ENCODE results near the gene TUBGCP6. TPM values are rescaled to one million over a fixed set of nuclear protein-coding genes. Genes with fewer than 3 reads are reported as not detected.

The TUBGCP6 gene
- total RNA-seq, 2 donors from 2014 or later, result 19.2 to 33.4 TPM

GRCh38 chr22:50272044-50272802 lies 27.4 kb upstream of the TUBGCP6 start:
- TF ChIP-seq CTCF (IDR thresholded peaks at IDR 0.05), result no peak
- Histone ChIP-seq H3K9me3 (no peaks in the 10 kb centered on the region), H3K4me1 (peaks cover 16% of the 10 kb centered on the region), H3K27me3 (peaks cover 29% of the 10 kb centered on the region), H3K36me3 (peaks cover 8% of the 10 kb centered on the region), H3K4me3 (peak overlapping the region; percentile 35), H3K27ac (no peak overlapping the region), H3K9ac (ENCODE audit: low read depth in 2 of 2, low read length in 2 of 2) (no peak overlapping the region)
- DNase-seq, result no peak
- intact Hi-C loops (cut with DNase I), result no loop called here

- intact Hi-C loops (cut with DNase I), result no loop called here
- Histone ChIP-seq H3K4me1 (peaks cover 16% of the 10 kb centered on the region), H3K36me3 (peaks cover 8% of the 10 kb centered on the region), H3K27ac (no peak overlapping the region), H3K4me3 (peak overlapping the region; percentile 35), H3K9ac (ENCODE audit: low read depth in 2 of 2, low read length in 2 of 2) (no peak overlapping the region), H3K27me3 (peaks cover 29% of the 10 kb centered on the region), H3K9me3 (no peaks in the 10 kb centered on the region)
- DNase-seq, result peak; percentile 82
- no peak for TF ChIP-seq CTCF (IDR thresholded peaks at IDR 0.05)
Observed at GRCh38 chr22:50271519-50271970, 26.7 kb upstream of the TUBGCP6 start.

- Histone ChIP-seq H3K9me3 (no peaks in the 10 kb centered on the region), H3K27ac (no peak overlapping the region), H3K4me1 (peaks cover 16% of the 10 kb centered on the region), H3K27me3 (peaks cover 29% of the 10 kb centered on the region), H3K9ac (ENCODE audit: low read depth in 2 of 2, low read length in 2 of 2) (peak overlapping the region; percentile 34 to 50), H3K36me3 (peaks cover 8% of the 10 kb centered on the region), H3K4me3 (peak overlapping the region; percentile 35)
- peak; percentile 73 for DNase-seq
- TF ChIP-seq CTCF (IDR thresholded peaks at IDR 0.05), result no peak
- intact Hi-C loops (cut with DNase I), result no loop called here
Observed at GRCh38 chr22:50270666-50271394, 26.0 kb upstream of the TUBGCP6 start.

GRCh38 chr22:50269970-50270665 lies 25.3 kb upstream of the TUBGCP6 start, which contains the start of gene MAPK11:
MAPK11 (minus strand) TSS chr22:50270380; CDS start chr22:50270292, 88 bp downstream.
- Histone ChIP-seq H3K27me3 (peaks cover 29% of the 10 kb centered on the region), H3K9ac (ENCODE audit: low read depth in 2 of 2, low read length in 2 of 2) (peak within 1 kb of the TSS; percentile 34 to 50), H3K9me3 (no peaks in the 10 kb centered on the region), H3K27ac (no peak within 1 kb of the TSS), H3K4me3 (peak within 1 kb of the TSS; percentile 35), H3K36me3 (peaks cover under 1% of the 10 kb centered on the region), H3K4me1 (peaks cover 16% of the 10 kb centered on the region)
- intact Hi-C loops (cut with DNase I), result no loop called here
- DNase-seq, result peak; percentile 60
- TF ChIP-seq CTCF (IDR thresholded peaks at IDR 0.05), result no peak

GRCh38 chr22:50269573-50269969 lies 24.7 kb upstream of the TUBGCP6 start:
- no peak overlapping the region for H3K27ac ChIP-seq
- H3K27me3 ChIP-seq, result peaks cover 29% of the 10 kb centered on the region
- no peaks in the 10 kb centered on the region for H3K36me3 ChIP-seq
- intact Hi-C loops (cut with DNase I), result no loop called here
- peaks cover 16% of the 10 kb centered on the region for H3K4me1 ChIP-seq
- no peaks in the 10 kb centered on the region for H3K9me3 ChIP-seq
- H3K4me3 ChIP-seq, result peak overlapping the region; percentile 35
- no peak for DNase-seq
- TF ChIP-seq CTCF (IDR thresholded peaks at IDR 0.05), result no peak
- no peak overlapping the region for H3K9ac ChIP-seq (ENCODE audit: low read depth in 2 of 2, low read length in 2 of 2)
